ENCODE data around the gene THOP1.

Gene THOP1

GRCh38 chr19:2804156-2805004, 19.1 kb downstream of the THOP1 start:
- no peak for DNase-seq

DNA sequence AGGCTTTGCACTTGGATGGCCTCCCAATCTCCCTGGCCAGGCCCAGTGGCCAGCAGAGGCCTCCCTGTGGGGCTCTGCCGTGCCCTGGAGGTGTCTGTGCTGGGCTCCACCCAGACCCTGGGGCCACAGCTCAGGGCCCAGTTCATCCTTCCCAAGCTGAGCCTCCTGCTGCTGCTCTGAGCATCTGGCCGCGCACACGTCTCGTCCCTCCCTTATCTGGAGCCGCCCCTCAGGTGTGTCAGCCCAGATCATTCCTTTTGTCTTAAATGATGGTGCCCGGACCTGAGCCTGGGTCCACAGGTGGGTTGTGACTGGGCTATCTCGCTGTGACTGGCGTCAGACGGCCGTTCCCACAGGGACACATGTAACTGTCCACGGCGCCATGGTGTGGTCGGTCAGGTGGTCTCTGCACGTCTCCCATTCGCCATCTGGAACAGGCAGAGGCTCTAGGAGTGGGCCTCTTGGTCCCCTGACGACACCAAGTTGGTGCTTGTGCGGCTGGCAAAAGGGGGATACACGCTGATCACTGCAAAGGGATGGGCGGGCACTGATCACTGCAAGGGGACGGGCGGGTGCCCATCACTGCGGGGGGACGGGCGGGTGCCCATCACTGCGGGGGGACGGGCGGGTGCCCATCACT, 20.1 kb downstream of the THOP1 start:
- DNase-seq = no peak

DNA sequence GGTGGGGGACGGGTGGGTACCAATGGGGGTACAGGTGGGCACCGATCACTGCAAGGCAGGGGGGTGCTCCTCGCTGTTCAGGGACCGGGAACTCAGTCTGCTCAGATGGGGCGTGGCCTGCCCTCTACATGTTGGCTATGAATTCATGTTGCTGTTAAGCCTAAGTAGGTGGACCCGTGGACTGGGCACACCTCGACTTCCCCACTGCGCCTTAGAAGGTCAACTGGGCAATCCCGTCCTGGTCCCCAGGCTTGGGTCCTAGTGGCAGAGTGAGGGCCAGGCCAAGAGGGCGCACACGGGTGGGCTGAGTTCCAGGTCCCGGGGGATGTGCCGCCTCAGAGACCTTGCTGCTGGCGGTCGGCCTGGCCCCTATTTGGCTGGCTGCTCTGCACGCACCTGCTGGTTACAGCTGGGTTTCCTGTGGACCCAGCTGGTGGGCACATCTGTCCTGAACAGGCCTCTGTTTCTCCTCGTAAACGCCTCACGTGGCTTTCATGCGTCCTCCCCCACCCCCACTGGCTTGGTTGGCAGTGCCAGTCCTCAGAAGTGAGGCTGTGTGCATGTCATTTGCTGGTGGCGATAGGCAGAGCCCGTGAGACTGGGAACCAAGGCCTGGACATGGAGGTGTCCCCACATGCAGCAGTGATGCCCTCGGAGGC, 20.8 kb downstream of the THOP1 start:
- DNase-seq = no peak

DNA sequence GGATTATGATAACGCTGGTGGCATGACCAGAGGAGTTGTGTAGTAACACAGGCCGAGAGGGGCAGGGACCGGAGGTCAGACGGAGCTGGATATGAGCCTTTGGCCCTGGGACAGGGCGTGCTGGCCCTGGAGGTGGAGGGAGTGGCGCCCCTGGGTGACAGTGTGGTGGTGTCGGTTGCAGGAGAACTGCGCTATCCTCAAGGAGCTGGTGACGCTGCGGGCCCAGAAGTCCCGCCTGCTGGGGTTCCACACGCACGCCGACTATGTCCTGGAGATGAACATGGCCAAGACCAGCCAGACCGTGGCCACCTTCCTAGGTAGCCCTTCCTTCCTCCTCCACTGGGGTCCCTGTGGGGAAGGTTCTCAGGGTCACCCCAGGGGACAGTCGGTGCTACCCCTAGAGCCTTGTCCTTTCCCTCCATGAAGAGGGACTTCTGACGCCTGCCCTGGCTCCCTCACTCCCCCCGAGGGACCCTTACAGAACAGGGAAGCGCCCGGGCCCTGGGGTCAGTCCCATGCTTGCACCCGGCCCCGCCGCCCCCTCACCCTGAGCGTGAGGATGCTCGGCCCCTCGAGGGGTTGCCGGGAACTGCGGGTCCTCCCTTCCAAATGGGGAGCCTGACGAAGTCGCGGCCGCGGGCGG, 21.6 kb downstream of the THOP1 start:
- no peak for DNase-seq

DNA sequence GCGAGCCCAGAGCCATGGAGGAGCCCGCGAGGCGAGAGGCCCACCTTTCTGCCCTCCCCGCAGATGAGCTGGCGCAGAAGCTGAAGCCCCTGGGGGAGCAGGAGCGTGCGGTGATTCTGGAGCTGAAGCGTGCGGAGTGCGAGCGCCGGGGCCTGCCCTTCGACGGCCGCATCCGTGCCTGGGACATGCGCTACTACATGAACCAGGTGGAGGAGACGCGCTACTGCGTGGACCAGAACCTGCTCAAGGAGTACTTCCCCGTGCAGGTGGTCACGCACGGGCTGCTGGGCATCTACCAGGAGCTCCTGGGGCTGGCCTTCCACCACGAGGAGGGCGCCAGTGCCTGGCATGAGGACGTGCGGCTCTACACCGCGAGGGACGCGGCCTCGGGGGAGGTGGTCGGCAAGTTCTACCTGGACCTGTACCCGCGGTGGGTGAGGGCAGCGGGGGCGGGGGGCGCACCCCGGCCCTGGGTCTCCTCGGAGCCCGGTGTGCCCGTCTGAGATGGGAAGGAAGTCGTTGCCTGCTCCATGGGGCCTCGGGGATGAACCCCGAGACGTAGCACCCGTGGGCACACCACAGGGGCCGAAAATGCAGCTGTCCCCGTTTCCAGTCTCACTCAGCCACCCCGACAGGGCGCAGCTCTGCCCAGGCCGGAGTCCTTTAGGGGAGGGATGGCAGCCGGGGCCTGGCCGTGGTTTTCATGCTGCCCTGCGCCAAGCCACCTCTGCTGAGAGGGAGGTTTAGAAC, 22.3 kb downstream of the THOP1 start:
- no peak for DNase-seq

- DNase-seq = no peak
Observed at GRCh38 chr19:2808129-2808941, 23.0 kb downstream of the THOP1 start.

- no peak for DNase-seq
Observed at GRCh38 chr19:2809387-2810140, 24.3 kb downstream of the THOP1 start.

DNA sequence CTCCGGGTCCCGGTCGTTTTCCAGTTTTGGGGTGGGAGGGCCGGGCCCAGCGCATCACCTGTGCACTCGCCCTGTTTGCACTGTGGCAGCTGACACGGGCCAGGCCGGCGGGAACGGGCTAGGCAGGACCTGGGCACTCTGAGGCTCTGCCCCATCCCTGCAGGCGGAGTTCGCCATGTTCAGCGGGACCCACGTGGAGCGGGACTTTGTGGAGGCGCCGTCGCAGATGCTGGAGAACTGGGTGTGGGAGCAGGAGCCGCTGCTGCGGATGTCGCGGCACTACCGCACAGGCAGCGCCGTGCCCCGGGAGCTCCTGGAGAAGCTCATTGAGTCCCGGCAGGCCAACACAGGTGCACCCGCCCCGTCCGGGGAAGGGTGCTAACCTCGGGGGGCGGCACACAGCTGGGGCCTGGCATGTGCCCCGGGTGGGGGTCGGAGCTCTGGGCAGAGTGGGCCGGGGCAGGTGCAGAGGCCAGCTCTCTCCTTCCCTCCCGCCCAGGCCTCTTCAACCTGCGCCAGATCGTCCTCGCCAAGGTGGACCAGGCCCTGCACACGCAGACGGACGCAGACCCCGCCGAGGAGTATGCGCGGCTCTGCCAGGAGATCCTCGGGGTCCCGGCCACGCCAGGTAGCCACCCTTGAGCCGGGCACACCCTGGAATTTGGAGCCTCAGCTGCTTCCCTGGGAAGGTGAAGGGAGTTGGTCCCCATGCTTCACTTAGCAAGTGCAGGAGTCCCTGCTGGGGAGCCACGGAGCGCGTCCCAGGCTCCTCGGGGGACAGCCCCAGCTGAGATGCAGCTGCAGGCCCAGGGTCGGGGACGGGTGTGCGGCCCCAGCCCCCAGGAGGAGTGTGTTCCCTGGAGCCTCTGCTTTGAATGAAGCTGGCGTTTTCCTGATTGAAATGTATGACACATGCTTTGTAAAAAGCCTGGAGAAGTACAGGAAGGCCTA, 25.1 kb downstream of the THOP1 start:
- DNase-seq = no peak

DNA sequence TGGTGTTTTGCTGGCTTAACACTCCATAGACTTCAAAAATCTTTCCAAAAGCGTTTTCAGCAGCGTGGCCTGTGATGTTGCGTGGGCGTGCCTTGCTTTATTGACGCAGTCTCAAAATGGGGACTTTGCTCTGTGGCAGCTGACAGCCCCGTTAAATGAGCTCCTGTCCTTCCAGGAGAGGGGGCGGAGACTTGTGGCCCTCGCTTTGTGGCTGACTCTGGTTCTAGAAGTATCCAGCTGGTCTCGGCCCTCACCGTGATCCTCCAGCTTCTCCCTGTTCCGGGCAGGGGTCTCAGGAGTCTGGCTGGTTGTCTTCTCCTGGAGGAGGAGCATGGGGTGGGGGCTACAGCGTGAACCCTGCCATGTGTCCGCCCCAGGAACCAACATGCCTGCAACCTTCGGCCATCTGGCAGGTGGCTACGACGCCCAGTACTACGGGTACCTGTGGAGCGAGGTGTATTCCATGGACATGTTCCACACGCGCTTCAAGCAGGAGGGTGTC, 26.0 kb downstream of the THOP1 start:
- no peak for DNase-seq

DNA sequence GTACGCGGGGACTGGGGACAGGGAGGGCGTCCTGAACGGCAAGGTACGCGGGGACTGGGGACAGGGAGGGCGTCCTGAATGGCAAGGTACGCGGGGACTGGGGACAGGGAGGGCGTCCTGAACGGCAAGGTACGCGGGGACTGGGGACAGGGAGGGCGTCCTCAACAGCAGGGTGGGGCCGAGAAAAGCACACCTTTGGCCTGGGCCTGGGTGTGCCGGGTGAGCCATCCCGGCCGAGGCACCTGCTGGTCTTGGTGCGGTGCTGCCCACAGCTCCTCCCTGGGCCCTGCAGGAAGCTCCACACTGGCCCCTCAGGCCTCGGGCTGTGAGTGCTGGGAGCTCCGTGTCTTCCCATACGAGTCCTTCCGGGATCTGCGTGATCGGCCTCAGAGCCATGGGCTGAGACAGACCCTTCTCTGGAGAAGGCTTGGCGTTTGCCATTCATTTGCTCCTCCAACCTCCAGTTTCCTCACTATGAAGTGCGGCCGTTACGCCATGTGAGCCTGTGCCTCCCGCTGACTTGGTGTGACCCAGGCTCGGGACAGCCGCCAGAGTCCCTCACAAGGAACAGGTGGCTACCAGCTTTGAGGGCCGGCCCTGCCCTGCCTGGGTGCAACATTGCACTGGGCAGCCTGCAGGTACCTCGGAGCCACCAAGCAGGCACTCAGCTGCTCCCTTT, 26.6 kb downstream of the THOP1 start:
- no peak for DNase-seq

- no peak for DNase-seq
Observed at GRCh38 chr19:2812414-2813234, 27.3 kb downstream of the THOP1 start.

DNA sequence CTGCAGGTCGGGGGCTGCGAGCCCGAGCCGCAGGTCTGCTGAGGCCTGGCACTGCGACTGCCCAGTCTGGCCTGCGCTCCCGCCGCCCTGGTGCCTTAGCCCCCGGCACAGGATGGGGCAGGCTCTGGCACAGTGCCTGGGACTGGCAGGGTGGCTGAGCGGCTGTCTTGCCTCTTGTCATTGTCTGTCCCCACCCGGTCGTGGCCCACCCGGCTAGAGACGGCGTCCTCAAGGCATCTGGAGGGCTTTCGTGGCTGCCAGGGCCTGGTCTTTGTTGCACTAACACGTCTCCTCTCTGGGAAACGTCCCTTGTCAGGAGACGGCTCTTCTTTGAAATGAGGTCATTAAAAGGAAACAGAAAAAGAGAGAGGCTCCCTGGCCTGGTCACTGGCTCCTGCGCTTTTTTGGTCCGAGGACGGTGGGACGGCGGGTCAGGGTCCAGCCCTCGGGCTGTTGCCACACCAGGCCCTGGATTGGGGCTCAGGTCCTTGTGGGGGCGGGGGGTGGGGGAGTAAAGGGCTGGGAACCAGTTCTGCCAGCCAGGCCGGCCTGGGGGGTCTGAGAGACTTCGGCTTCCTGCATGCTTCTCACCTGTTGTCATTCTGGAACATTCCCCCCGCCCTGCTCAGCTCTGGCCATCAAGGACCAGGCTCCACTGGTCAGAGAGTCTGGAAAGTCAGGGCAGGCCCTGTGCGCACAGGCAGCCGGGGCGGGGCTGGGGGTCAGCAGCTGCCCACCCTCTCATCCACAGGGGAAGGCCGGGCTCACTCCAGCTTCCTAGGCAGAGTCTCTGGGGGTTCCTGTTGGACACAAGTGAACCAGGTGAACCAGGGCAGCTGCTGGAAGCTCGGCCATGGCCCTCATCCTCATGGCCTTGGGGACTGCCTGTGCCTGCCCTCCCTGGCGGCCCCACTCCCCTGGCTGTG, 28.2 kb downstream of the THOP1 start:
- no peak for DNase-seq

- DNase-seq = no peak
Observed at GRCh38 chr19:2814426-2814825, 29.1 kb downstream of the THOP1 start.

GRCh38 chr19:2815191-2815614, 29.9 kb downstream of the THOP1 start:
- no peak for DNase-seq

DNA sequence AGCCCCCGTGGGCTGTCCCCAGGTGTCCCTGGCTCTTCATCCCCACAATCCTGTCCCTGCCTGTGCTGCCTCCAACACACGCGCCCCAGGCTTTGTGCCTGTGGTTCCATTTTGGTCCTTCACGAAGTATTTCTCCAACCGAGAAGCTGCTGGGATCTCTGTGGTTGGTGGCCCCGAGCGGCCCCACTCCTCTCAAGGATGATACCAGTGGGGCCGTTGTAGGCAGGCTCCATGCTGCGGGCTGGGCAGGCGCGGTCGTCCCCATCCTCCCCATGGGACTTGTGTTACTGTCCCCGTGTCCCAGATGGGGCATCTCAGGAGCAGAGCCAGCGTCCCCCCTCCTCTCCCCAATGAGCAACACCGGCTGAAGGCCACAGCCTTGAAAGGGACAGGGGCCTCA, 30.6 kb downstream of the THOP1 start:
- DNase-seq = no peak

- no peak for DNase-seq
Observed at GRCh38 chr19:2816641-2817040, 31.3 kb downstream of the THOP1 start.

All from right hindlimb (tissue), 1 donor.